ENCODE data around the gene FGF14. TPM values are rescaled to one million over a fixed set of nuclear protein-coding genes. Genes with fewer than 3 reads are reported as not detected.

The FGF14 gene
- total and polyA plus RNA-seq, 9 donors = 0.06 to 4.8 (median 0.60) TPM; not detected in 2

GRCh38 chr13:102376318-102376717 is 25.5 kb downstream of the FGF14 start:
- 87 to 97% (median 90%) methylated on average over 1 of the region's 1 CpG for WGBS, 3 donors
- TF ChIP-seq CTCF (IDR thresholded peaks at IDR 0.05) (no peak), POLR2A (IDR thresholded peaks at IDR 0.05) (no peak), EP300 (IDR thresholded peaks at IDR 0.05) (no peak)

DNA sequence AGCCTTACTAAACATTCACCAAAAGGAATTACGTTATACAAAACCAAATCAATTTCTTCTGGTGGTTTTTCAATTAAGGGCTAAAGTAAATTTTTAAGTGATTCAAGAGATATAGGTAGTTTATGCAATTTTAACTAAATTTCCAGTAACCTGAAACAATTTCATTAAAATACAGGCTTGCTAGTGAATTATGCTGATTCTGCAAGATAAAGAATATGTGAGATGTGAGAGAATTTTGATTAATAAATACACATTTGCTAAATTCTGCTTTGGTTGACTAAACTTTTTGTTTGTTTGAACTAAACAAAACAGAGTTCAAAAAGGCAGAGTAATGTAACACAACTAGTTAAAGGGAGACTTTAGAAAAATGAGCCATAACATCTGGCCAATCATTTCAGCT is 27.1 kb downstream of the FGF14 start:
- Histone ChIP-seq H3K4me1 (ENCODE audit: insufficient read depth) (no peaks in the 10 kb centered on the region), H3K27me3 (no peaks in the 10 kb centered on the region), H3K4me3 (no peak overlapping the region), H3K9me3 (no peaks in the 10 kb centered on the region), H3K27ac (no peak overlapping the region), H3K36me3 (no peaks in the 10 kb centered on the region)
- intact Hi-C loops (cut with DNase I) = no loop called here
- WGBS, 3 donors = 75 to 89% (median 77%) methylated on average over 1 of the region's 1 CpG
- no peak for TF ChIP-seq EP300 (IDR thresholded peaks at IDR 0.05)
- no peak for TF ChIP-seq POLR2A (IDR thresholded peaks at IDR 0.05)
- no peak for TF ChIP-seq CTCF (IDR thresholded peaks at IDR 0.05)
- DNase-seq = no peak

More at GRCh38 chr13:102376318-102376717, 25.5 kb downstream of the FGF14 start:
- Histone ChIP-seq H3K4me1 (ENCODE audit: insufficient read depth) (no peaks in the 10 kb centered on the region), H3K27me3 (no peaks in the 10 kb centered on the region), H3K27ac (no peak overlapping the region), H3K9me3 (no peaks in the 10 kb centered on the region), H3K4me3 (no peak overlapping the region), H3K36me3 (no peaks in the 10 kb centered on the region)
- intact Hi-C loops (cut with DNase I) = no loop called here
- DNase-seq = no peak

- no peaks in the 10 kb centered on the region for H3K27me3 ChIP-seq
- DNase-seq = no peak
- H3K4me1 ChIP-seq (ENCODE audit: insufficient read depth) = no peaks in the 10 kb centered on the region
- no peaks in the 10 kb centered on the region for H3K9me3 ChIP-seq
- intact Hi-C loops (cut with DNase I) = no loop called here
- H3K27ac ChIP-seq = no peak overlapping the region
- H3K4me3 ChIP-seq = no peak overlapping the region
- H3K36me3 ChIP-seq = no peaks in the 10 kb centered on the region
- TF ChIP-seq CTCF (IDR thresholded peaks at IDR 0.05) = no peak
- no peak for TF ChIP-seq EP300 (IDR thresholded peaks at IDR 0.05)
- no peak for TF ChIP-seq POLR2A (IDR thresholded peaks at IDR 0.05)
Measured at GRCh38 chr13:102374233-102374632, 27.6 kb downstream of the FGF14 start.

DNA sequence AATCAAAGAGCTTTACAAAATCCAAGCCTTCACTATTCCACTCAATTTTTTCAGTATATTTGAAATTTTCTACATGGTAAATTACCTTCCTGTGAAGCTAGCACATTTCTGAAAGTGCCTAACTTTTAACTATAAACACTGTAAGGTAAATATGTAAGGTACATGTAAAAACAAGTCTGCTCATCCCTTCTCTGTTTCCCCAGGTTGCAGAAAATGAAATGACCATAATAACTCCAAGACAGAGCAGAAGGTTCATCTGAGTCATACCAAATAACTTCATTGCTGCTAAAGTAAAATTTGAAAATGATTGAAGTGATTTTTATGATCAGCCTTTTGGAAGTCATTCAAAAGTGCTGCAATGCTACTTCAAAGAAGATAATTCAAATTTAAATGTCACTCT is 28.6 kb downstream of the FGF14 start:
- H3K36me3 ChIP-seq = no peaks in the 10 kb centered on the region

More for the DNA sequence above, 28.6 kb downstream of the FGF14 start:
- intact Hi-C loops (cut with DNase I) = no loop called here
- no peaks in the 10 kb centered on the region for H3K9me3 ChIP-seq
- no peak for TF ChIP-seq POLR2A (IDR thresholded peaks at IDR 0.05)
- TF ChIP-seq EP300 (IDR thresholded peaks at IDR 0.05) = no peak
- TF ChIP-seq CTCF (IDR thresholded peaks at IDR 0.05) = no peak
- H3K27ac ChIP-seq = no peak overlapping the region
- DNase-seq = no peak
- H3K27me3 ChIP-seq = no peaks in the 10 kb centered on the region
- no peaks in the 10 kb centered on the region for H3K4me1 ChIP-seq (ENCODE audit: insufficient read depth)
- H3K4me3 ChIP-seq = no peak overlapping the region
